HG03342 (cell line): Measurements from ENCODE around the gene CDKAL1.
A peak's percentile ranks its signal among the peaks of the same experiment; 100 is the strongest.
"Not testable (repeated sequence)": the region's sequence is repeated elsewhere in the genome, so short reads cannot be mapped to it uniquely, and the experiment has no call there.

ENCODE experiments used
- ATAC-seq: cut with Tn5 transposase; IDR thresholded peaks from one replicate; pipeline ENCODE4 v1.9.1; 2021; ENCODE audit warnings: mild to moderate bottlenecking, moderate library complexity; ENCODE audit not compliant: unreplicated experiment

CDKAL1 gene

DNA sequence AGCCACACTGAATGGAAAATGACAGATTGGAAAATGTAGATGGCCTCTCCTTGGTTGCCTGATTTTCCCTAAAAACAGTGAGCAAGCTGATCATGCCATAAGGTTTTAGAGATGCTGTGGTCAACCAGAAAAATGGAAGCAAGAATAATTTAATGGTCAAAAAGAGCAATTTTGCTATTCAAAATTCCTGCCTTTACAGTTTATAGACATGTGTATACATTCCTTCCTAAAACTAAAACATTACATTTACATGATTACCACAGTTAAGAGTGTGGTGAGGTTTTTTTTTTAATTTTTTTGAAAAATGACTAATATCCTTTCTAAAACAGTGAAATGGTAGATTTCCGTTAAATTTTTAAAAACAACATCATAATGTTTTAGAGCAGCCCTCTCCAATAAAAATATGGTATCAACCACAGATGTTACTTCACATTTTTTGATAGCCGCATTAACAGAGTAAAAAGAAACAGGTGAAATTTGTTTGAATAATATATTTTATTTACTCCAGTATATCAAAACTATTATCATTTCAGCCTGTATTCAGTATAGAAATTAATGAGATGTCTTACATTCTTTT, 652.3 kb downstream of the CDKAL1 start:
- ATAC-seq = no peak

DNA sequence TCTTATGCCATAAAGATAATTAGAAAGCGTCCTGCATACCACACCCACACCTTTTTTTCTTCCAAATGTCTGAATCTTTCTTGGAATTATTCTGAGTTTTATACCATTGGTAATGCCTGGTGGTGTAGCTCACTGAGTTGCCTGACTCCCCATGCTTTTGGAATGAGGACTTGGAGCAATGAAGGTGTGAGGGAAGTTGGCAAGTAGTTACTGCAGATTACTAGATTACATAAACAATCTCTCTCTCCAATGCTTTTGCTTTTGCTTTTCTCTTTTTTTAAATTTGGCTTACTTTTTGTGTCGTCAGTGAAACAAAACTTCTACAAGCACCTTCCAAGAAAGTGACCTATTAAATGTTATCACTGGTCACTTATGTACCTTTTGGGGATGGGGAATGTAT, 653.2 kb downstream of the CDKAL1 start:
- no peak for ATAC-seq

DNA sequence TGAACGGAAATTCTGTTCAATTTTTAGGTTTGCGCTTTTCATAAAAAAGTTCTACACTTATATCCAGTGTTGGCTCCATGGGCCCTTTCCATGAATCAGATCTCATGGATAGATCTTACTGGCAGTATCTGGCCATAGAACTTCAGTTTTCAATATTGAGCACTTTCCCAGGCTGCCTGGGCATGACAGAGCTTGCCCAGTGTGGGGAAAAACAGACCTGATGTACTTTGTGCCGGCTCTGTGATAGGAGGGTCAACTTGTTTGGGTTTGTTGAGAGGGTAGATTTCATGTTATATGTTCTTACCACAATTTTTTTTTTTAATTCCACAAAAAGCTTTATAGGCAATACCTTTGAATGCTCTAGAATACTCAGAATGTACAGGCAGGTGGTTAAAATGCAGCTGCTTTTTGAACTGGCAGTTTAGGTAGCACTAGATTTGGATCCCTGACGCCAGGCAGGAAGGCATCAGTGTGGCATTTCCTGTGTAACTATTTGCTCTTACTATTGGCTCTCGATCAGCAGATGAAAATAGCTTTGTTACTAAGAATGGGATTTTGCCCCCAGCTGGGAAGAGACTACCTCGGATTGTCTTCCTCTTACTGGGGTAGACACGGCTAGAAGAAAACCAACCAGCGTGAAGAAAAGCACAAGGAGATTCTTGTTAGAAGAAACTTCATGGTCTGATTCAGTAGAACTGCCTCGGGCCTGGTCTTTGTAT, 654.4 kb downstream of the CDKAL1 start:
- ATAC-seq = peak; percentile 42

DNA sequence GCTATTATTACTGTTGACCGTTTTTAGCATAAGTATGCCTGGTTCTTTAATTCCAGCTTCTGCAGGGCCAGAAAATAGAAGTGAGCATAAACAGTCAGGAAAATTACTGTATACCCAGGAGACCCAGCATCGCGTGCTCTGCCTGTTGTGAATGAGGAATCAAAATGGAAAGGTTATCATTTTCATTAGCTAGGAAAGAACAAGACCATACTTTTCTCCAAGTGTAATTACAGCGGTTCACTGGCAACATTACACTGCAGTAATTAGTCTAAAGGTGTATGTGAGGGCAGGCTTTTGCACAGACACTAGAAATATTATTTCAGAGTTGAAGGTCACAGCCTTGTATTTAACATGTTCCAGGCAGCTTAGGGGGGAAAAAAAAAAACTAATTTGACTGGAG, 655.5 kb downstream of the CDKAL1 start:
- no peak for ATAC-seq

DNA sequence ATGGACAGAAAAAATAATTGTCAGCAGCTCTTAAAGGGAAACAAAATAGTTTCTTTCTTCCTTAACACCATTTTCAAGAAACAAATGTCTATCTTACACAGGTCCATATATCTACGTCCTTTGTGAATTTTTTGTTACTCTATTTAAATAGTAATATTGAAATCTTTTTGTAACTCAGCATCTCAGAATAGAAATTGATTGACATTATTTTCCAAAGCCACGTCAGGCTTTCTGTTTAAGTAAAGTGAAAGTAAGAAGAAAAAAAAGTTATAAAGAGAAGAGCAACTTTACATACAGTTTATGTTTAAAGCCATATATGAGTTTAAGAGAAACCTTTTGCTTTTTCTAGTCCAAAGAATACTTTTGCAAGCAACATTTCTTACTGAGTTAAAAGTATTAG, 656.4 kb downstream of the CDKAL1 start:
- ATAC-seq = no peak

DNA sequence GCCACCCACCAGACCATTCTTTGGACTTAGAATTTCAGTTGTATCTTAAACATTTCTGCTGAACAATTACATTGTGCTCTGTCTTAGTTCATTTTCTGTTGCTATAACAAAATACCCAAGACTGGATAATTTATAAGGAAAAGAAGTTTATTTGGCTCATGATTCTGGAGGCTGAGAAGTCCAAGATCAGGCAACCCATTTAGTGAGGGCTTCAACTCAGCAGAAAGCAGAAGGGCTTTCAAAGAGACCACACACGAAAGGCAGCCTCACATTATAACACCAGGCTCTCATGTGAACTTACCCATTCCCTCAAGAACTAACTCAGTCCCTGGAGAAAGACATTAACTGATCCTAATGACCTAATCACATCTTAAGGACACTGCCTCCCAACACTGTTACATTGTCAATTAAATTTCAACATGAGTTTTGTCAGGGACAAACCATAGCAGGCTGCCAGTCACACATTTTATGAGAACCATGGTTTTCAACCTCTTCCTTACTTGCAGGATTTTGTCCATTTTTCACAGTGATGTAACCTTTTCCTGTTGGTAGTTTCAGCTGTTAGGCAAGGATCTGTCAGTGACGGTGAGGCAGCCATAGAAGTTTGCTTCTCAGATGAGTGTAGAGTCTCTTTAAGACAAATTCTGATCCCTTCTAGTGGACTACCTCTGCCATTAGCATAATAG, 659.7 kb downstream of the CDKAL1 start:
- no peak for ATAC-seq

DNA sequence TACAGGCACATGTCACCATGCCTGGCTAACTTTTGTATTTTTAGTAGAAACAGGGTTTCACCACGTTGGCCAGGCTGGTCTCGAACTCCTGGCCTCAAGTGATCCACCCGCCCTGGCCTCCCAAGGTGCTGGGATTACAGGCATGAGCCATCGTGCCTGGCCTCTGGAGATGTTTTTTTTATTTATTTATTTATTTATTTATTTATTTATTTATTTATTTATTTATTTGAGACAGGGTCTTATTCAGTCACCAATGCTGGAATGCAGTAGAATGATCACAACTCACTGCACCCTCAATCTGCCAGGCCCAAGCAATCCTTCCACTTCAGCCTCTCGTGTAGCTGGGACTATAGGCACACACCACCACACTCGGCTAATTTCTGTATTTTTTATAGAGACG, 661.0 kb downstream of the CDKAL1 start:
- ATAC-seq = not testable (repeated sequence)

DNA sequence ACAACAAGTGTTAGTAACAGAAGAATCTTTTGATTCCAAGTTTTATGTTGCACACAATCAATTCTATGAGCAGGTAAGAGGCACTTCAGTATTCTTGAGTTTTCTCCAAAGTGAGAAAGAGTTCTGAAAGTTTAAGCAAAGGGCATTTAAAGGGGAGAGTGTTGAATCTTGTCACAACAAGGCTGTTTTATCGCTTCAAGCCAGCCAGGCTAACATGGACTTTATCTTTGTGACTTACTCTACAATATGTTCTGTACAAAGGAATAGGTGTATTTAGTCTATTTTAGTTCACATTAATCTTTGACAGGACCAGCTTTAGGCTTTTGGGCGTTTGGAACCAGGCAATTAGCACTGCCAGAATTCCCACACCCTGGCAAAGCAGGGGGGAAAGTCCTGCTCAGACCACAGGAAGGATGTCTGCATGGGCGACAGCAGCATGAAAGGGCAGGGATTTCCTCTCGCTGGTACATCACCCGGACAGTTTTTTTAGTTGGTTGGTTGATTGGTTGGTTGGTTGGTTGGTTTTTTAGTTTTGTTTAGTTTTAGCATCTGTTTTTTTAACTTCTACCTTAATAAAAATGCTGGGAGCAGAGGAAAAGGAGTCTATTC, 663.9 kb downstream of the CDKAL1 start:
- ATAC-seq = no peak

DNA sequence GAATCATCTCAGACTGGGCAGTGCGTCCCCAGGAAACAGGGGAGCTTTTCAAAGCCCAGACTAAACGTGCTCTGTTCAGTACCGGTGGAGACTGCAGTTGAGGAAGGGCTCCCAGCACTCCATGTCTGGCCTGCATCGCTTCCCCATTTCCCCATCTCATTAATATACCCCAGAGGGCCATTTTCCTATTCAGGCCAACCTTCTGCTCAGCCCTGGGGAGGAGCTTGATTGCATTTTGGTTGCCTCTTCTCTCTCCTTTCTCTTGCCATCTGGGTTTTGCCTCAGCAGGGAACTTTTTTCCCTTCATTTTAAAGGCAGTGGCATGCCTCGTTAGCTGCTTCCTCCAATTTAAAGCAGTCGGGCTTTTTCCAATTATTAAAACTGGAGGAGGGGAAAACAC, 665.0 kb downstream of the CDKAL1 start:
- no peak for ATAC-seq

DNA sequence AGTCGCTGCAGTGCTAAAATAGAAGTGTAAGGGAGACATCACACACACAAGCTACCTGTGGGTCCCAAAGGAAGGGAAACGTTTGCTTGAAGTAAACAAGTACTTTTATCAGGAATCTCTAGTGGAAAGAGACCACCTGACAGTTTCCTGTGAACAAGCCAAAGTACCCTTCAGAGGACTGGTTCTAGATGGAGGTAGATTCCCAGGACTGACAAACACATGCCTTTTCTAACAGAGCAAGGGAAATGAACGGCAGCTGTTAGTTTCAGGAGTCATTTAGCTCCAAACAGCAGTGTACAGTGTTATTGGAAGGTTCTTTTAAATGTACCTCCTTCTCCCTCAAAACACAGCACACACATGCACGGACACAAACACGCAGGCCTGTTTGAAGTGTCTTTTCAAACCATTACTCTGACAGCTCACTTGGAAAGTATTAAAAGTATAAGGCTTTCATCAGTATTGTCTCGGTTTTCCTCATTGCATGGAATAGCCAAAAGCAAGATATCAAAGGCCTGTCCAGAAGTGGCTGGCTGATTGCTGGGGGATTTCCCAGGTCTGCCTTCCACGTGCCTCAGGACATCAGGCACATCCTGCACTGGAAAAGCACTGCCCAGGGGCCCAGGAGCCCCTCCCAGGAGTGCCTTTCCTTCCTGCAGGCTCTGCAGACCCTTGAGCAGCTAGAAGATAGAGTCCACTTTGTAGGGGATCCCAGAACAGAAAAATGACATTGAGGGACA, 666.0 kb downstream of the CDKAL1 start:
- no peak for ATAC-seq

DNA sequence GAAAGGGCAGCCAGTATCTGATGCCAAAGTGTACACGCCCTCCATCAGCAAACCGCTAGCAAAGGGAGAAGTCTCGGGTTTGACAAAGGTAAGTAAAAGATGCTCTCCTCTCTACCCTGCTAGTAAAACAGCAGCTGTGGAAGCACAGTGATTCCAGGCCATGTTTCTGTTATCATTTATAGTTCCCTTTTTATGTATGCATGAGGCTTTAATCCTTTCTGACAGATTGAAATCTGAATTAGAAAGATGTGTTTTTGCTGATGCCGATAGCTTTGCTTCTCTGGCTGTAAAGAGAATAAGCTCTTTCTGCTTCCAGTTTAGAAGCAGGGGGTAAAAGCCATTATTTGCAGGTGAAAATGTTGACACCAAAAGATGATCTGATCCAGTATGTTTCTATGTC, 666.9 kb downstream of the CDKAL1 start:
- ATAC-seq = no peak

DNA sequence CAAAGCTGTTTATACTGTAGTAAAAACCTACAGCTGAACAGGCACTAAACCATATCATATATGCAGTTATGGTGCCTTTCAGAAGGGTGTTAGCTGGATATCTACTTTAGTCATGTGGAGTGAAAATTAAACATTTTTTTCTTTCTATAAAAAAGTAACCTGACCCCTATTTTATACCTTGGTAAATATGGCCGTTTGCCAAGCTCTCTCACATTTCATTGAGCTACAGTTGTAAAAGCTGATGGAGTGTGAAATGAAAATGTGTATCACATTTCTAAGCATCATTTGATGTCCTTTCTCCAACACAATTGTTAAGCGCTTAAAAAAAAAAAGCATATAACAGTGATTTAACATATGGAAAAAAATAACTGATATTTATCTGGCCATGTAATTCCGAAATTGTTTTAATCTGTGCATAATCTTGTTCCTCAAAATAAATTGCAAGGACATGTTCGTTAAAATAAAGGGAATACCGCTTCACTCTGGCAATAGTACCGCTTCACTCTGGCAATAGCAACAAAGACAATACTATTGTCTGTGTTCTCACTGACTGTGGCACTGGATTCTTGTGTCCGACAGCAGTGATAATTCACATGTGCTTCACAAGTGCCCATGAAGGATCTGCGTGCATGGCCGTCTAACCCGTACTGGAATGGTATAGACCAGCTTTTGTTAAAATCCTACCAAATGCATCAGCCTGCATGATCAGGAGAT, 667.5 kb downstream of the CDKAL1 start:
- ATAC-seq = no peak

DNA sequence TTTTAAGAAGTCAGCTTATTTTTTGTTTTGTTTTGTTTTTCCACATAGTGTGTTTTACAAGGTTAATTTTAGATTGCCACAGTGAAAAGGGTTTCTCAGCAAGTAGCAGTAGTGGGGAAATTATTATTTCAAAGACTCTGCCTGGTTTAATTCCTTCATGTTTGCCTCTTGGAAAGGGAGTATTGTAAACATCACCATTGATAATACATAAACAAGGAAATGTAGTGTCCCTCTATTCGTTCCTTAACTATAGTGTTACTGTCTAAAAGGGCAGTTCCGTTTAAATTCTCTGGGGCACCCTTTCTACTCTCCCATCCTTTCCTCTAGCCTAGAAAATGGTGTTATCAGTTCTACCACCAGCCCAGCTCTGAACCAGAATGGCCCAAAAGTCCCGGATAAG, 668.3 kb downstream of the CDKAL1 start:
- no peak for ATAC-seq

DNA sequence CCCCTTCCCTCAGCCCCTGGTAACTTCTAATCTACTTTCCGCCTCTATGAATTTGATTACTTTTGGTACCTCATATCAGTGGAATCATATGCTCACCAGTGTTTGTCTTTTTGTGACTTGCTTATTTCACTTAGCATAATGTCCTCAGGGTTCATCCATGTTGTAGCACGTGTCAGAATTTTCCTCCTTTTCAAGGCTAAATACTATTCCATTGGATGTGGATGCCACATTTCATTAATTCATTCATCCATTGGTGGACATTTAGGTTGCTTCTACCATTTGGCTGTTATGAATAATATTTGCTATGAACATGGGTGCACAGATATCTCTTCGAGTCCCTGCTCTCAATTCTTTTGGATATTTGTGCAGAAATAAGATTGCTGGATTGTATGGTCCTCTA, 670.7 kb downstream of the CDKAL1 start:
- ATAC-seq = no peak

DNA sequence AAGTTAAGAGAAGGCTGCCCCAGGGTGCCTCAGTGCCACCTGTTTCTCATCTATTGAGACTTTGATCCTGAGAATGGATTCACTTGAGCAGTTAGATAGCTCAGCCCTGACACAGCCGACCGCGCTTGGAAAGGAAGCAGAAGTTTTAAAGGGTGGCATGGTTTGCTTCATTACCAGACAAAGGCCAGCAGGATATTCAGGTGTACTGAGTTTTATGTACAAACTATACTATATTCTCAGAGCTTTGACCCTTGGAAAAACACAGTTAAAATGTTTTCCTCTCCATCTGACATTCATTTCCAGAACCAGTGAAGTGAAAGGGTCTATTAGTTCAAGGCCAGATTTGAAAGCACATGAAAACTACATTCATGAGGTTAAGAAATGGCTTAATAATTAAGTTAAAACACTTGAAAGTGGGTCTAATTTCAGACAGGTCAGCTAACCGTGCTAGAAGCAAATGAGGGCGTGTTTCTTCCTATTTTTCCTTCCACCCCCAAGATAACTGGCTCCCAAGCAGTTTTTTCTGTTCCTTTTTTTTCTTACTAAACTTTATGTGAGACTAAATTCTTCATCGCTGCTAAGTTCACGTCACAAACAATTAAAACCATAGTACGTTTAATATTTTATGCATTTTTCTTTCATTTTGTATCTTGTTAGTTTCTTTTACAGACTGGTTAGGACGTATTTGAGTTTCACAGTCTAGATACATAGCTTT, 674.0 kb downstream of the CDKAL1 start:
- no peak for ATAC-seq

DNA sequence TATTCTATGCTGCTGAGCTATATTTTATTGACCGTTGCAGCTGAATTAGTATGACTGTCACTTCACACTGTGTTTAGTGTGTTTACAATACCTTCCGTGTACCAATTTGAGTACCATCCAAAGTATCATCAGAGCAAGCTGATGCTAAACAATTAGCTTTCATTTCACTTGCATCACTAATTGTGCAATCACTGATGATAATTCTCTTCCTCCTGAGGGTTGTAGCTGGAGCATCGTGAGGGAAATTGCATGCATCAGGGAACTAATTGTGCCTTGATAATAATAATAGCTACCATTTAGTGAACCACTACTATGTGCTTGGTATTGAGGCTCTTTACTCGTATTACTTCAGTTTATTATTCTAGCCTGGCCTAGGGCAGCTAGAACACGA, 674.5 kb downstream of the CDKAL1 start:
- no peak for ATAC-seq

DNA sequence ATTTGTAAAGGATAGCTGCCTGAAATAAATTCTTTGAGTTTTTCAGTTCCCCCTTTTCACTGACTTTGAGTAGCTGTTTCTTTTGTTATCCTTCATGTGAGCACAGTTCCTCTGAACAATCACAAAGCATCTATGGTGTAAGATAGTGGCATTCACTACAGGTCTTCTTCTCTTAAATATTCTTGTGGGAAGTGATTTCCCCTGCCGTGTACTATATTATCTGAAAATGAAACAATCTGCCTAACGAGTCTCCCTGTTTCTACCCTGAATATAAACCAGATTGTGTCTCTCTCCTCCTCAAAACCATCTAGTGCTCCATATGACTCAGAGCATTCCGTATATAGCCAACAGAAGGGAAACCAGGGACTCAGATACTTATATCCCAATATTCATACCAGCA, 679.2 kb downstream of the CDKAL1 start:
- ATAC-seq = peak; percentile 64

DNA sequence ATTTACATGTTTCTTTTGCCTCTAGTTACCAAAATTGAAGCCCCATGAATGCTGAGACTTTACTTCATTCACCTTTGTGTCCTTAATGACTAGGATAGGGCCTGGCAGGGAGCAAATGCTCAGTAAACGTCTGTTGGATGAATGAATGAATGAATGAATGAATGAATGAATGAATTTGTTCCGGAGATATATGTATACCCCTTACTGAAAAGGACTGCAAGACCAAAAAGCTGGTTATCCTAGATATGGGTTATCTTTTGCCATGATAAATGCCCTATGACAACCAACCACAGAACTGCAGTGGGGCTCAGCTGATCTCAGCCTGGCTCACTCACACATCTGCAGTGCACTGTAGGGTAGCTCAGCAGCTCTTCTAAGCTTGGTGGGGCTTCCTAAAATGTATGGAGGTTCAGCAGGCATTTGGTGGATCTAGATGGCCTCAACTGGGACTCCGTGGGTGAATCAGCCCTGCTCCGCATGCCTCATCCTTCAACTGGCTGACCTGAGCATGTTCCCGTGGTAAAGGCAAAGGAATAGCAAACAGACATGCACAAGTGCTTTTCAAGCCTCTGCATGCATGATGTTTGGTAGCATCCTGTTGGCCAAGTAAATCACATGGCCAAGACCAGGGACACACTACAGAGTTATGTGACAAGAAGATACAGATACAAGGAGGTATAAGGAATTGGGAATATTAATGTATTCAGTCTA, 680.6 kb downstream of the CDKAL1 start:
- ATAC-seq = no peak

DNA sequence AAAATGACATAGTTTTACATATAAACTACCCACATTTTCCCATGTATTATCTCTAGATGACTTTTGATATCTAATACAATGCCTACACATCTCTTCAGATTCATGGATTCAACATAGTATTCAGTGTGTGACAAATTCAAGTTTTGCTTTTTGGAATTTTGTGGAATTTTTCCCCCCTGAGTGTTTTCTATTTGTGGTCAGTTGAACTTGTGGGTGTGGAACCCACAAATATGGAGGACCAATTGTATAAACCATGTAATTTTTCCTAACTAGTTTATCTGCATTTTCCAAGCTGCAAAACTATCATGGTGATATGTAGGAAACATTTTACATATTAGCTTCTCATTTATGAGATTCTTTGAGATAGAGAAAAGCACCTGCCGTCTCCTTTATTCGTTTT, 685.0 kb downstream of the CDKAL1 start:
- no peak for ATAC-seq
